ENCODE measurements around the gene C22orf23.
"Not testable (repeated sequence)": the region's sequence is repeated elsewhere in the genome, so short reads cannot be mapped to it uniquely, and the experiment has no call there.

The C22orf23 gene

DNA sequence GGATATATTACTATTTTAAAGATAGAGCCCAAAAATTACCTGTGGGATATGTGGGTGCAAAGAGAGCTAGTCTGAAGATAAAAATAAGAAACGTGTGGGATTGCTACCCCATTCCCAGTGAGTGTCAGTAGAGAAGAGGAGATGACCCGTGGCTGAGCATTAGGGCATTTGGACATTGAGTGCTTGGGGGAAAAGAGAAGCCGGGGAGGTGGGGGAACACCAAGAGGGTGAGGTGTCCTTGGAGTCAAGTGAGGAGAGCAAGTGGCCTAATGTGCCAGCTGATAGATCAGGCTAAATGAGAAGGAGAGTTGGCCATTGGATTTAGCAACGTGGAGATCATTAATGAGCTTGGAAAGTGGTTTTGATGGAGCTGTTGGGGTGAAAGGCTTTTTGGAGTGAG is 1.3 kb upstream of the C22orf23 start:
- DNase-seq (ENCODE audit: low spot score): no peak

DNA sequence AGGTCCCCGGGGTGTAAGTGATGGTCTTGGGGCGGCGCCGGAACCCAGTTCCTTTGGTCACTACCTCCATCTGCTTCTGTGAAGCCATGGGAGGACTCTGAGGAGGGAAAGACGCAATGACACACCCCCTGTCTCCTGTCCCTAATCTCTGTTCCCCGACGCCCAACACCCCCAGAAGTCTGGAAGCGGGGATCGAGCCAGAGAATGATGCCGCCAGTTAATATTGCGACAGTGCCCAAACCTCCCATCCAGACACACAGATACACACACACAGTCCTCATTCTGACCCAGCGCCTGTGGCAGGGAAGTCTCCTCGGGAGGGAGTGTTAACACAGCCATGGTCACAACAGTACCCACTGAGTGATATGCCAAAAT is 352 bp downstream of the C22orf23 start:
- no peak for DNase-seq (ENCODE audit: low spot score)

DNA sequence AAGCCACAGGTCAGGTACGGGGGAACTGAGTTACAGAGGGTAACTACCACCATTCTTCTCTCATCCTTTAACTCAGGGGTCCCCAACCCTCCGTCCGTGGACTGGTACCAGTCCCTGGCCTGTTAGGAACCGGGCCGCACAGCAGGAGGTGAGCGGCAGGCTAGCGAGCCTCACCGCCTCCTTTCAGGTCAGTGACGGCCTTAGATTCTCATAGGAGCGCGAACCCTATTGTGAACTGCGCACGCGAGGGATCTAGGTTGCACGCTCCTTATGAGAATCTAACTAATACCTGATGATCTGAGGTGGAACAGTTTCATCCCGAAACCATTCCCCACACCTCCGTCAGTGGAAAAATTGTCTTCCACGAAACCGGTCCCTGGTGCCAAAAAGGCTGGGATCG is 772 bp downstream of the C22orf23 start:
- DNase-seq (ENCODE audit: low spot score): not testable (repeated sequence)

DNA sequence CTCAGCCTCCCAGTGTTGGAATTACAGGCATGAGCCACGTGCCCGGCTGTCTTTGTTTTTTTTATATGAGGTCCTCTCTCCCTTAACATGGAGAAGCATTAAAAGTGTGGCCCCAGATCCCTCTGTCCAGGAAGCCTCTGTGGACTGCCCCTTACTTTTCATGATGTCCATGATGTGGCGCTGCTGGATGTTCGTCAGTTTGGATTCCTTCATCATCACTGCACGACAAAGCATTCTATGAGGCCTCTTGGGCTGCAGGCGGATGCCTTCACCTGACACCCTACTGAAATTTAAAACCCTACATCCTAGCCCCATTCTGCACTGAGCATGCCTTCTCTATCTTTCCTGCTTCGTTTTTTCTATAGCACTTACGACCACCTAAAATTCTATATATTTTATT is 2.1 kb downstream of the C22orf23 start:
- DNase-seq (ENCODE audit: low spot score): no peak

DNA sequence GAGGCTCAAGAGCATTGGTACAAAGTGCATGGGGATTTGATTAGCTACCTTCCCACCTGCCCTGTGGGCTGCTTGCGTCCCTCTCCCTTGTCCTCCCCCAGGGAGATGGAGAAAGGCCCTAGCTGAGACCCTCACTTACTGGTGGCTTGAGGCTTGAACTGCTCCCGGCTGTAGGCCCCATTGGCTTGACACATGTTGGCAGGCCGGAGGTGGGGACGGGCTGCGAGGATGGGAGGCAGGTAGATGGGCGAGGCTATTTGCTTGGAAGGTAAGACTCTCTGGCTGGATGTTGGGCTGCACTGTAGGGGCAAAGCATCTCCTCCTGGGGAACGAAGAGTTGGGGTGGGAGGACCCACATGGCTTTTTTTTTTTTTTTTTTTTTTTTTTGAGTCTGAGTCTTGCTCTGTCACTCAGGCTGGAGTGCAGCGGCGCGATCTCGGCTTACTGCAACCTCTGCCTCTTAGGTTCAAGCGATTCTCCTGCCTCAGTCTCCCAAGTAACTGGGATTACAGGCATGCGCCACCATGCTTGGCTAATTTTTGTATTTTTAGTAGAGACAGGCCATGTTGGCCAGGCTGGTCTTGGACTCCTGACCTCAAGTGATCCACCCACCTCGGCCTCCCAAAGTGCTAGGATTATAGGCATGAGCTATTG is 6.1 kb downstream of the C22orf23 start:
- not testable (repeated sequence) for DNase-seq (ENCODE audit: low spot score)

DNA sequence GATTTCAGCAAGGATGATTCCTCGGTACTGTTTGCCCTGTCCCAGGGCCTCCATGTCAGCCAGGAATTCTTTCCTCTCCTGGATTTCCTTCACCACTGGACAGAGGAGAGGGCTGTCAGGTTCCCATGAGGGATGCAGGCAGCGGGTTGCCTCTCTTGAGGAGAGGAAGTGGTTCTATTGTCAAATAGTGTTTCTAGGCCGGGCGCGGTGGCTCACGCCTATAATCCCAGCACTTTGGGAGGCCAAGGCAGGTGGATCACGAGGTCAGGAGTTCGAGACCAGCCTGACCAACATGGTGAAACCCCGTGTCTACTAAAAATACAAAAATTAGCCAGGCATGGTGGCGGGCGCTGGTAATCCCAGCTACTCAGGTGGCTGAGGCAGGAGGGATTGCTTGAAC is 9.0 kb downstream of the C22orf23 start:
- DNase-seq (ENCODE audit: low spot score): not testable (repeated sequence)

DNA sequence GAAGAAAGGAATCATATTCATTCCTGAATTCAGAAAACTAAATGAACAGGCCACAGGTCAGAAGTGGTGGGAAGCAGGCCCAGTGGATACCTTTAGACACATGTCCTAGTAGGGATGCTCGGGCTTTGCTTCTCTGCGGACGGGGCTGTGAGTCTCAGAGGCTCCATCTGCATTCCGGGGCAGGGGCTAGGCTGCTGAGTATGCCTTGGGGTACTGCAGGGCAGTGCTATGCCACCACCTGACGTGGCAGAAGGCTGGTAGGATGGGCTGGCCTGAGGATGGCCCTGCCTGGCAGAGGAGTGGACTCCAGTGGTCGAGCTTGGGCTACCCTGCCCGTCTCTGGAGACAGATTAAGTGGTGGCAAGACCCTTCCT is 9.6 kb downstream of the C22orf23 start:
- DNase-seq (ENCODE audit: low spot score): no peak

DNA sequence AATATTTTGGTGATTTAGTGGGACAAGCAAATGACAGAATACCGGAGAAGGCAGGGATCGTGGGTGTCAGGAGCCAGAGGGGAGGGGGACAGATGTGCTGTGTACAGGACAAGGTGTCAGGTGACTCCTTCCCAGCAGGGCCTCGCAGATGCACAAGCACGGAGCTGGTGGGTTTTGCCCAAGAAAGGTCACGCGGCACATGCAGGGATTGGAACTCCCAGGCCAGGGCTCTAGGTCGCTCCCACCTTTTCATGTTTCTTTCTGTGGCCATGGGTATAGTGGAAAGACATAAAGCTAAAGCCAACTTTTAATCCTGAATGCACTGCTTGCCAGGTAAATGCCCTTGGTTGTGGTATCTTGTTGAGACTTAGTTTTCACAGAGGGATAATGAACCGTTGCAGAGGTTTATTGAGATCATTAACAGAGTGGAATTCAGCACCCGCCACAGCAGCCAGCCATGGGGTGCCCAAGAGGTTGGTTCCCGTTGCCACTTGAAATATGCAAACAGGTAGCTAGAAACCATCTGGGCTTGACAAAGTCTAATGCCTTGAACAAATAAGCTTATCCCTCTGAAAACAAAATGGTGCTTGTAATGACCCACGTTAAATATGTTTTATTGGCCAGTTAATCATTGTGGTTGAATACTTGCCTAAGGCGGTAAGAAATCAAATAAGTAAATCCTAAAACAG is 10.1 kb downstream of the C22orf23 start:
- DNase-seq (ENCODE audit: low spot score): no peak

DNA sequence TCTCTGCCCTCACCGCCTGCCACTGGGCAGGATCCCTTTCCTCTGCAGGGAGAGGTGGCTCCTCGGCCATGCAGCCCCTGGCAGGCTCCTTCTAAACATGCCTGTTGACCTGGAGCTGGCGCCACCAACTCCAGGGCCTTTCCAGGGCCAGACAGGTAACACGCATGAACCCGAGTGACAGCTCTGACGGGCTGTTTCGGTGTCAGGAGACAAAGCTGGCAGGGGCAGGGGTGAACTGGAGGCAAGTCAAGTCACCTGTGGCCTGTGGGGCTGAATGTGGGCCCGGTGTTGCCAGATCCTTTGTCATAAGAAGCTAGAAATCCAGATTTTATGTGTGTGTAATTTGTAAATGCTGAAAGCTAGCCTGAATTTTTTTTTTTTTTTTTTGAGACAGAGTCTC is 11.3 kb downstream of the C22orf23 start:
- DNase-seq (ENCODE audit: low spot score): no peak

DNA sequence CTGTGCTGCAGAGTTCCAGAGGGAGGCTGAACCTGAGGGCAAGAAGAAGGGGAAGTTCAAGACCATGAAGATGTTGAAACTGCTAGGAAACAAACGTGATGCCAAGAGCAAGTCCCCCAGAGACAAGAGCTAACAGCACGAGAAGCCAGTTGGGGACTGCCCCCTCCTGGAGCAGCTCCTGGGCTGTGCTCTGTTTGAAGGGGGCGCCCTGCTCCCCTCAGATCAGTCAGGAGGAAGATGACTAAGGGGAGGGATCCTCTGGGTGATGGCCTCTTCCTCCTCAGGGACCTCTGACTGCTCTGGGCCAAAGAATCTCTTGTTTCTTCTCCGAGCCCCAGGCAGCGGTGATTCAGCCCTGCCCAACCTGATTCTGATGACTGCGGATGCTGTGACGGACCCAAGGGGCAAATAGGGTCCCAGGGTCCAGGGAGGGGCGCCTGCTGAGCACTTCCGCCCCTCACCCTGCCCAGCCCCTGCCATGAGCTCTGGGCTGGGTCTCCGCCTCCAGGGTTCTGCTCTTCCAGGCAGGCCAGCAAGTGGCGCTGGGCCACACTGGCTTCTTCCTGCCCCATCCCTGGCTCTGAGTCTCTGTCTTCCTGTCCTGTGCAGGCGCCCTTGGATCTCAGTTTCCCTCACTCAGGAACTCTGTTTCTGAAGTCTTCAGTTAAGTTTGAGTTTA is 12.6 kb downstream of the C22orf23 start:
- no peak for DNase-seq (ENCODE audit: low spot score)

DNA sequence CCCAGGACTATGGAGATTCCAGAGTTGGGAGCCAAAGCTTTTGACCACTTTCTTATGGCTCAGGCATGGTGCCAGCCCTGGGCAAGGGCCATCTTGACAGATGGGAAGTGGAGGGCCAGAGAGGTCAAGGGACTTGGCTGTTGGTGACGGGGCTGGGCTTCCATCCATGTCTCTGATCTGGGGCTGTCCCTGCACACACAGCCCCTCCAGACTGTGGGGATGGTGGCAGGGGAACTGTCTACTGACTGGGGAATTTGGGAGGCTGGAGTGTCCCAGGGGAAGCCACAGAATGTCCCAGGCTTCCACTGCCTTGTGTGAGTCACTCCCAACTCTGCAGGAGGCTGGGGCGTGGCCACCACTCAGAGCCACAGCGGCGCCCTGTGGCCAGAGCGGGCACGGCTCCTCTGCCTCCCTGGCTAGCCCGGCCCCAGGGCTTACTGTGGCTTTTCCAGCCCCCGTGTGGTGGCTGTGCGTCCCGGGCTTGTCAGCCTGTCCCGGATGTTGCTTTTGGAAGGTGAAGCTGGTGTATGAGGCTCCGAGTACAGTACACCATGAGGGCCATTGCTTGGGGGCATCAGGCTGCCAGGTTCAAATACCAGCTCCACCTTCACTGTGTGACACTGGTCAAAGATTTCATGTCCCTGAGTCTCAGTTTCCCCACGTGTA is 19.6 kb downstream of the C22orf23 start:
- DNase-seq (ENCODE audit: low spot score): peak; percentile 96

DNA sequence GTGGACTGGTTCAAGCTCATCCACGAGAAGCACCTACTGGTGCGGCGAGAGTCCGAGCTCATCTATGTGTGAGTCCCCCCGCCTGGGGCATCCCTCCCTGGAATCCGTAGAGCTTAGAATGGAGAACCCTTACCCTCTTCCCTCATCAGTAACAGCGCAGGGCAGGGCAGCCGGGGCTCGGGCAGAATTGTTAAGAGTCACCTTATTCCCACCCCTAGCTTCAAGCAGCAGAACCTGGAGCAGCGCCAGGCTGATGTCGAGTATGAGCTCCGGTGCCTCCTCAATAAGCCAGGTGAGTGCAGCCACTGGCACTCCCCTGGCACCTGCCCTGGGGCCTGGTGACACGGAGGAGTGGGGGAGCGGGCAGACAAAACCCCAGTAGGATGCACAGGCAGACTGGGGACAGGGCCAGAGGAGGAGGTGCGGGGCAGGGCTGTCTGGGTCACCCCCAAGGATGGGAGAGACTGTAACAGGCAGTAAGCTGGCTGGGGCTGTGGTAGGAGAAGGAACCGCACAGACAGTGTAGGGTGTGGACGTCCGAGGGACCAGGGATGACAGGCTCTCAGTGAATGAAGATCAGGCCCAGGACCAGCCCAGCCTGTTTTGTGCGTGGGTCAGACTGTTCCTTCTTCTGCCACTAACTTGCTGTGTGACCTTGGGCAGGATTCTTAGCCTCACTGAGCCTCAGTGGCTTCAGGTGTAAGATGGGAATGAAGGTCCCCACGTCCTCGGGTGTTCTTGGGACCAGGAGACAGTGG is 20.4 kb downstream of the C22orf23 start:
- DNase-seq (ENCODE audit: low spot score): no peak

DNA sequence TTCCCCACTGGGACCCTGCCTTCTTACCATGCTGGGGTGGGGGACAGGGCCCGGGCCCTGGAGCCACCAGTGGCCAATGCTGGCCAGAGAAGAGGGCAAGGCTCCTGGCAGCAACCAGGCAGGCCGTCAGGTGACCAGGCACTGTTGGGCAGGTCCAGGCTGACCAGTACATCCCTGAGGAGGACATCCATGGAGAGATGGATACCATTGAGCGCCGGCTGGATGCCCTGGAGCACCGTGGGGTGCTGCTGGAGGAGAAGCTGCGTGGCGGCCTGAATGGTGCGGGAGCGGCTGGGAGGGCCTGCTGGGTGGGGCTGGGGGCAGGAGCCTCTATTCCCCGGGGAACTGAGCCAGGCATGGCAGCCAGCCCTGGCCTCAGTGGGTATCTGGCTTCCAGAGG is 21.0 kb downstream of the C22orf23 start:
- no peak for DNase-seq (ENCODE audit: low spot score)

DNA sequence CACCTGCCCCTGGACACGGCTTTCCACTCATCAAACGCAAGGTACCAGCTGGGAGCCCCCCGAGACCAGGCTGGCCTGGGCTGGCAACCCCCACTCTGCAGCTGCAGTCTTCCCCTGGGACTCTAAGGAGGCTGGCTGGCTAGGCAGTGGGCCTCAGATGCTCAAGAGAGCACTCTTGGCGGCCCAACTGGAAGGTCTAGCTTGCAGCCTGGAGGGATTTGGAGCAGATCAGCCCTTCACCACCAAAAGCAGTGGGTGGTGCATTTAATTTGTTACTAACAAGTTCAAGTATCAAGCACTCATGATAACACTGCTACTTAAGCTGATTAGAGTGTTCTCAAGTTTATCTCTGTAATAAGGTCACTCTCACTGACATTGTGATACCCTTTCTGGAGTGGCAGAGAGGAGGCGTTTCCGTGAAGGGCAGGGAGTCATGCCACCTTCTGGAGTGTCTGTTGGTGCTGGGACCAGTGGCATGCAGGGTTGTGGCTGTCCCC is 21.5 kb downstream of the C22orf23 start:
- peak; percentile 78 for DNase-seq (ENCODE audit: low spot score)

DNA sequence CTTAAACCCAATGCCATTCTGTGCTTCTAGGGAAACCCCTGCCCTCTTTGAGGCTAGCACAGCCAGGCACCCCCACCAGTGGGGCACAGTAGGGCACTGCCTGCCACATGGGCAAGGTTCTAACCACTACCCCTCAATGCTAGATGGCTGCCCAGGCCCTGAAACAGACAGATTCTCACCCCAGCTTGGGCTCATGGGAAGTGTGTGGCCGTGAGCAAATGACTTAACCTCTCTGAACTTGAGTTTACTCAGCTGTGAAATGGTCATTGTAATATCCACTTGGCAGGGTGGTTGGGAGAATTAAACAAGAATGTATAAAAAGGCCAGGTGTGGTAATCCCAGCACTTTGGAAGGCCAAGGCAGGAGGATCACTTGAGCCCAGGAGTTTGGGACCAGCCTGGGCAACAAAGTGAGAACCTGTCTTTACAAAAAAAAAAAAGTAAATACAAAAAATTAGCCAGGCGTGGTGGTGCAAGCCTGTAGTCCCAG is 22.4 kb downstream of the C22orf23 start:
- no peak for DNase-seq (ENCODE audit: low spot score)

DNA sequence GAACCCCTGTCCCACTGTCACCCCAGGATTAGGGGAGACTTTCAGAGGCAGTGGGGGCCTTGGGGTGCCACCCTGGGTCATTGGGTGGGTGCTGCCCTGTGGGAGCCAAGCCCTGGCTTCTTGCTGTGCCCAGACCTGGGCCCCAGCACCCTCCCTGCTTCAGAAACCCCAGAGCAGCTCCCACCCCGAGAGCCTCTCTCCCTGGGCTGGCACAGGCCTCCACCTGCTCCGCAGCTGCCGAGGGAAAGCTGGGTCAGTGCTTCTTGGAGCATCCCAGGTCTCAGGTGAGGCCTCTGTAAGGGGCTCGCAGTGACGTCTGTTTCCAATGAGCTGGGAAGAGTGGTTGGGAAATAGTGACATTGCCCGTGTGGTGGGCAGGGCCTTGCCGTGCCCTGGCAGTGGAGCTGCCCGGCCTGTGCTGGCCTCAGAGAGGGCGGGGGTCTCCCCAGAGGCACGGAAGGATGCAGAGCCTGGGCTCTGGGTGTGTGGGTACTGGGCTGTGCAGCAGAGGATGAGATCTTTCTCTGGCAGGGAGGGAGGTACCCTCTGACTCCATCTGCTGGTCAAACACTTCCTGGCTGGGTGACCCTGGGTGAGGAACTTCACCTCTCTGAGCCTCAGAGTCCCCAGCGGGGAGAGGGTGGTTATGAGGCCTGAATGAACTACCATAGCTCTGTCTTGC is 23.0 kb downstream of the C22orf23 start:
- peak; percentile 65 for DNase-seq (ENCODE audit: low spot score)

DNA sequence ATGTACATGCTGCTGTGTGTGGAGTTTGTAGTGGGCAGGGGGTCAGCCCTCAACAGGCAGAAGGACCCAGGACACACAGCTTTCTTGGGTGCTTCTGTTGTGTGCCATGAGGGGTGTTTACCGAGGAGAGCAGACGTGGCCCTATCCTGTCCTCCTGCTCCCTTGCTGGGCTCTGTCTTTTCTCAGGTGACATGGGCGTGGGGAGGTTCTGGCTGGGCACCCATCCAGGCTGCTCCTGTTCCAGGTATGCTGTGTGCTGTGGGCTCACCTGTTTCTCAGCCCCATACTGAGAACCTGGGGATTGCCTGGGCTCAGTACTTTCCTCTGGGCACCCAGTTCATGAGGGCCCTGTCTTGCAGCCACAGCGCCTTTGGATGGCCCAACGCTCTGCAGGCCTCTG is 24.0 kb downstream of the C22orf23 start:
- DNase-seq (ENCODE audit: low spot score): no peak

DNA sequence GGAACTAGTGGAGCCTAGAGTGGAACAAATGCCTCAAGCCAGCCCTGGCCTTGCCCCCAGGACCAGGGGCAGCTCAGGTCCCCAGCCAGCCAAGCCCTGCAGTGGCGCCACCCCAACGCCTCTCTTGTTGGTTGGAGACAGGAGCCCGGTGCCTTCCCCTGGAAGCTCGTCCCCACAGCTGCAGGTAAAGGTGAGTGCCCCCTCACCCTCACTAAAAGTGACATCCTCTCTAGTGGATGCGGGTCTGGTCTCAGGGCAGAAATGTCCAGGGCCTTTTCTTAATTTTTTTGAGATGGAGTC is 25.8 kb downstream of the C22orf23 start:
- no peak for DNase-seq (ENCODE audit: low spot score)

DNA sequence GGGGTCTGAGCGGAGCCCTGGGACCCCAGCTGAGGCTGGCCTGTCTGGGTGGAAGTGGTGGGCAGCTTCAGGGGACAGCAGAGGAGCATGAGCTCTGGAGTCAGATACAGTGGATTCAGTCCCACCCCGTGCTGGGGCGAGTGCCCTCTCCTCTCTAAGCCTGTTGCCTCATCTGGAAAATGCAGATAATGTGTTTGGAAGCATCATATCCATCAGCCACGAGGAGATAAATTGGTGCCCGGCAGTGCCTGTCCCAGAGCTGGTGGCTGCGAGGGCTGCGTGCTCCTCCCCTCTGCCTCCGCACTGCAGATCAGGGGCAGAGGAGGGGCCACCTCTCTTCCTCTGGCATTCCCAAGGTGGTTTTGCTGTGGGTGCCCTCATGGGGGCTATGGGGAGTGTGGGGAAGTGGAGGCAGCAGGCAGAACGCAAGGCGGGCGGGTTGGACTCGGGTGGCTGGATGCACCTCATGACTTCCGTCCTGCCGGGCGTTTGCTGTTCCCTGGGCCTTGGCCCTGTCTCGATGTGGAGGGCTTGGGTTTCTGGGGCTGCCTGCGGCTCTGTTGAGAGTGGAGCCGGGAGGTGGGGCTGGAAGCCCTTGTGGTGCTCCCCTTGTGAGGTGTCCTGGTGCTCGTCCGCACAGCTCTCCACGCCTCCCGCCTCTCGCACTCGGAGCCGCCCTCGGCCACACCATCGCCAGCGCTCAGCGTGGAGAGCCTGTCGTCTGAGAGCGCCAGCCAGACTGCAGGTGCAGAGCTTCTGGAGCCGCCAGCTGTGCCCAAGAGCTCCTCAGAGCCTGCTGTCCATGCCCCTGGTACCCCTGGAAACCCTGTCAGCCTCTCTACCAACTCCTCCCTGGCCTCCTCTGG is 26.4 kb downstream of the C22orf23 start:
- no peak for DNase-seq (ENCODE audit: low spot score)

DNA sequence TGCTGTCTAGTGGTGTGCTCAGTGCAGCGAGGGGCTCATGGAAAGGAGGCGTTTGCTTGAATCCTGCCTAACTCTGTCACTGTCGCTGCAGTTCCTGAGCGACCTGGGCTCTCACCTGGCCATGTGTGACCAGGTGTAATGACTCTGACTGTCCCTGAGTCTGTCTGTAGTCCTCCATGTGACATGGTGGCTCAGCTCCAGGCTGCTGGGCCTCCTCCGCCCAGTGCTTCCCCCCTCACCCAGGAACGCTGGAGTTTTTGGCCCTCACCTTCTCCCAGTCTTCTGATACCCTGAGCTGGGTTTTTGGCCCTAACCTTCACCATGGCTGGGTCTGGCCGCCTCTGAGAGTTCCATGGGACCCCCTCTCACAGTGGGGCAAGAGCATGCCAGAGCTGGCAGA is 27.0 kb downstream of the C22orf23 start:
- DNase-seq (ENCODE audit: low spot score): no peak

DNA sequence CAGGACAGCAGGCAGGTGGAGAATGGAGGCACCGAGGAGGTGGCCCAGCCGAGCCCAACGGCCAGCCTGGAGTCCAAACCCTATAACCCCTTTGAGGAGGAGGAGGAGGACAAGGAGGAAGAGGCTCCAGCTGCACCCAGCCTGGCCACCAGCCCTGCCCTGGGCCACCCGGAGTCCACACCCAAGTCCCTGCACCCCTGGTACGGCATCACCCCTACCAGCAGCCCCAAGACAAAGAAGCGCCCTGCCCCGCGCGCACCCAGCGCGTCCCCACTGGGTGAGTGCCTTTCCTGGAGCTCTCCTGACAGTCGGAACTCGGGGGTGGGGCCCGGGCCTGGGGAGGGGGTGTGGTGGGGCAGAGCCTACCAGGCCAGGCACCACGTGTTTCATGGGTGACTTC is 27.6 kb downstream of the C22orf23 start:
- no peak for DNase-seq (ENCODE audit: low spot score)
